Caco-2 (cell line): ENCODE measurements around the gene STX5. TPM values are rescaled to one million over a fixed set of nuclear protein-coding genes. Genes with fewer than 3 reads are reported as not detected.
"Not testable (repeated sequence)": the region's sequence is repeated elsewhere in the genome, so short reads cannot be mapped to it uniquely, and the experiment has no call there.

Experiments
- BruUV-seq: library from RNA; stranded (reverse); fragments of 400-500 nt; replicated peaks from 2 replicates; lab custom pipeline; 2021; lab: Mats Ljungman, UMichigan
- CTCF ChIA-PET: fragments of 300-600 bp; sonication (Branson Sonifier 250); formaldehyde crosslinking; loops from one replicate; lab custom pipeline; 2022; ENCODE audit warnings: antibody characterized with exemption; lab: Charles Lee
- POLR2A ChIA-PET: fragments of 300-600 bp; sonication (Branson Sonifier 250); formaldehyde crosslinking; loops from one replicate; lab custom pipeline; 2022; ENCODE audit warnings: antibody characterized with exemption; lab: Charles Lee
- DNase-seq, 2 experiments: peaks; one replicate each; pipeline versions ENCODE4 v3.0.0 to v3.0.0-alpha.2; 2020 to 2022
- H3K27me3 ChIP-seq: replicated peaks from 2 replicates; pipeline ENCODE4 v1.6.0; 2011; ENCODE audit warnings: low read length; ENCODE audit not compliant: control insufficient read depth, insufficient read depth
- H3K36me3 ChIP-seq: 2 replicates; pipeline ENCODE4 v1.5.1; 2011; ENCODE audit warnings: low read length; ENCODE audit not compliant: control insufficient read depth, insufficient read depth
- H3K4me1 ChIP-seq: fragments of 250-450 bp; sonication (Bioruptor Pico); 2 replicates; pipeline ENCODE4 v1.5.1; 2020; ENCODE audit warnings: mild to moderate bottlenecking
- H3K4me3 ChIP-seq: 2 replicates; pipeline ENCODE4 v1.5.1; 2011; ENCODE audit warnings: low read depth, mild to moderate bottlenecking, control low read depth, low read length
- H3K9me3 ChIP-seq: fragments of 250-450 bp; sonication (Bioruptor Pico); 2 replicates; pipeline ENCODE4 v1.5.1; 2020; ENCODE audit warnings: mild to moderate bottlenecking, moderate library complexity
- H3K27ac Mint-ChIP-seq: one replicate; pipeline ENCODE4 v1.8.0; 2022; ENCODE audit warnings: mixed read lengths; ENCODE audit not compliant: unreplicated experiment
- H3K27me3 Mint-ChIP-seq: one replicate; pipeline ENCODE4 v1.8.0; 2022; ENCODE audit warnings: mixed read lengths; ENCODE audit not compliant: insufficient read depth, unreplicated experiment
- H3K36me3 Mint-ChIP-seq: one replicate; pipeline ENCODE4 v1.8.0; 2022; ENCODE audit warnings: mild to moderate bottlenecking, mixed read lengths; ENCODE audit not compliant: insufficient read depth, unreplicated experiment
- H3K4me1 Mint-ChIP-seq: one replicate; pipeline ENCODE4 v1.8.0; 2022; ENCODE audit warnings: low read depth, mixed read lengths; ENCODE audit not compliant: unreplicated experiment
- H3K4me3 Mint-ChIP-seq: one replicate; pipeline ENCODE4 v1.8.0; 2022; ENCODE audit warnings: mild to moderate bottlenecking, moderate library complexity, mixed read lengths; ENCODE audit not compliant: unreplicated experiment
- H3K9me3 Mint-ChIP-seq: one replicate; pipeline ENCODE4 v1.8.0; 2022; ENCODE audit warnings: mixed read lengths; ENCODE audit not compliant: unreplicated experiment
- CTCF ChIP-seq, 2 experiments: fragments of 200-600 bp in 1 of 2; IDR thresholded peaks; 1 replicate in 1 of 2; 2 replicates in 1 of 2; pipeline versions ENCODE4 v1.5.1 to v1.8.0; 2011 to 2022; ENCODE audit warnings: antibody characterized with exemption in 1 of 2, control low read depth in 1 of 2, inconsistent platforms in 1 of 2, low read depth in 1 of 2, low read length in 1 of 2, mild to moderate bottlenecking in 1 of 2, moderate library complexity in 1 of 2; ENCODE audit not compliant: insufficient read depth in 1 of 2, severe bottlenecking in 1 of 2, unreplicated experiment in 1 of 2
- intact Hi-C: fragments of 100-400 bp; cut with micrococcal nuclease; formaldehyde crosslinking; loops from one replicate; pipeline ENCODE4 v1.10.0; 2022; ENCODE audit not compliant: unreplicated experiment
- total RNA-seq: library from RNA; stranded (reverse); gene quantifications from 2 replicates; pipeline ENCODE4 v1.2.3, GENCODE V29; 2022

STX5 gene
- total RNA-seq, 1 experiment from 2014 or later, result 44.2 TPM

GRCh38 chr11:62844154-62844553 lies 12.3 kb upstream of the STX5 start:
- H3K4me3 ChIP-seq, result no peak overlapping the region
- Mint-ChIP-seq H3K9me3 (no peaks in the 10 kb centered on the region), H3K27ac (no peak overlapping the region), H3K4me3 (no peak overlapping the region), H3K36me3 (peaks cover 41% of the 10 kb centered on the region), H3K4me1 (peaks cover 19% of the 10 kb centered on the region), H3K27me3 (peaks cover 2% of the 10 kb centered on the region)
- POLR2A ChIA-PET, result interaction anchor here (1.9 to 3.0 kb wide), 2 partner anchors 12 kb away, joined by 7 to 19 read pairs; partner anchors contain the start of gene STX5
- TF ChIP-seq CTCF (IDR thresholded peaks at IDR 0.05; ENCODE audit: insufficient read depth in 1 of 2, low read depth in 1 of 2, low read length in 1 of 2, severe bottlenecking in 1 of 2, unreplicated experiment in 1 of 2), result no peak
- no peaks in the 10 kb centered on the region for H3K27me3 ChIP-seq
- no peaks in the 10 kb centered on the region for H3K36me3 ChIP-seq
- no peak for DNase-seq
- BruUV-seq, result no TSS peak
- intact Hi-C loops, result no loop called here
- no peaks in the 10 kb centered on the region for H3K9me3 ChIP-seq
- peaks cover 7% of the 10 kb centered on the region; the same call in 1 of the 2 replicates for H3K4me1 ChIP-seq
- CTCF ChIA-PET, result no interaction called here

- H3K27me3 ChIP-seq, result no peaks in the 10 kb centered on the region
- Mint-ChIP-seq H3K4me3 (no peak overlapping the region), H3K27me3 (peaks cover 2% of the 10 kb centered on the region), H3K9me3 (no peaks in the 10 kb centered on the region), H3K36me3 (peaks cover 35% of the 10 kb centered on the region), H3K27ac (no peak overlapping the region), H3K4me1 (peaks cover 19% of the 10 kb centered on the region)
- no peaks in the 10 kb centered on the region; the same call in 1 of the 2 replicates for H3K36me3 ChIP-seq
- CTCF ChIA-PET, result no interaction called here
- TF ChIP-seq CTCF (IDR thresholded peaks at IDR 0.05; ENCODE audit: insufficient read depth in 1 of 2, low read depth in 1 of 2, low read length in 1 of 2, severe bottlenecking in 1 of 2, unreplicated experiment in 1 of 2), result no peak
- H3K9me3 ChIP-seq, result no peaks in the 10 kb centered on the region
- no peak overlapping the region for H3K4me3 ChIP-seq
- POLR2A ChIA-PET, result interaction anchor here (1.0 to 3.0 kb wide), 4 partner anchors 12 to 47 kb away, joined by 3 to 19 read pairs (median 6); partner anchors contain the start of gene STX5
- intact Hi-C loops, result loop anchor here (2.0 kb wide), 1 partner anchor 13 kb away; no protein-coding TSS in a partner anchor
- peaks cover 7% of the 10 kb centered on the region; the same call in 1 of the 2 replicates for H3K4me1 ChIP-seq
- no TSS peak for BruUV-seq
- DNase-seq, result no peak
Measured at GRCh38 chr11:62843466-62843865, 11.6 kb upstream of the STX5 start.

GRCh38 chr11:62842891-62843290 lies 11.0 kb upstream of the STX5 start:
- H3K27me3 Mint-ChIP-seq, H3K27ac Mint-ChIP-seq, H3K27me3 ChIP-seq, BruUV-seq, H3K36me3 ChIP-seq, H3K9me3 ChIP-seq, H3K4me1 ChIP-seq, H3K9me3 Mint-ChIP-seq, H3K4me3 Mint-ChIP-seq: not testable (repeated sequence)
- DNase-seq, result peak; percentile 54 to 56
- Mint-ChIP-seq H3K4me1 (peaks cover 19% of the 10 kb centered on the region), H3K36me3 (peaks cover 31% of the 10 kb centered on the region)
- peak overlapping the region; percentile 41 for H3K4me3 ChIP-seq
- intact Hi-C loops, result loop anchor here (1.0 to 2.0 kb wide), 4 partner anchors 7 to 38 kb away; no protein-coding TSS in a partner anchor
- CTCF ChIA-PET, result interaction anchor here (0.6 to 1.1 kb wide), 2 partner anchors 231 to 1422 kb away, joined by 3 to 5 read pairs; no protein-coding TSS in a partner anchor
- POLR2A ChIA-PET, result interaction anchor here (0.6 to 3.0 kb wide), 8 partner anchors 9 to 1061 kb away, joined by 3 to 19 read pairs (median 5); partner anchors contain the start of genes STX5 and ZBTB3
